GM21526 (cell line): ENCODE data around the gene COL4A2.

Experiments
- ATAC-seq: cut with Tn5 transposase; IDR thresholded peaks from one replicate; pipeline ENCODE4 v1.9.1; 2021; ENCODE audit warnings: moderate library complexity; ENCODE audit not compliant: unreplicated experiment, low FRiP score

Gene COL4A2

DNA sequence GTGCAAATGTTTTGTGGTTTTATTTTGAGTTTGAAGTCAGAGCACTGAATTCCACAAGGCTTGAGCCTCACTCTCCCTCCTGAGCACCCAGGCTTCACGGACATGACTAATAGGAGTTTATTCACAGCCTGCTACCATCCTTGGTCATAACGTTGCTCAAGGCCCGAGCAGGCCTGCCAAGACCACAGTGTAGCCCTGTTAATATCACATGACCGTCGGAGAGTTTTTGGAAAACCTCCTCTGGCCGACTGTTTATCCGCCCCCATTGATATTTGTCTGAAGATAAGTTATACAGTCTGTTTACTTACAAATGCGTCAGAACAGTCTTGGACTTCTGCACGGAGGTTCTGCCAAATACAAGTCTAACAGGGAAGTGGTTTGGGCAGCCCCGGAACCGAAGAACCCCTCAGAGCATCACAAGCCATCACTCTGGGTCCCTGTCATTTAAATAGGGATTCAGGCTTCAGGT lies 89.9 kb downstream of the COL4A2 start:
- no peak for ATAC-seq

DNA sequence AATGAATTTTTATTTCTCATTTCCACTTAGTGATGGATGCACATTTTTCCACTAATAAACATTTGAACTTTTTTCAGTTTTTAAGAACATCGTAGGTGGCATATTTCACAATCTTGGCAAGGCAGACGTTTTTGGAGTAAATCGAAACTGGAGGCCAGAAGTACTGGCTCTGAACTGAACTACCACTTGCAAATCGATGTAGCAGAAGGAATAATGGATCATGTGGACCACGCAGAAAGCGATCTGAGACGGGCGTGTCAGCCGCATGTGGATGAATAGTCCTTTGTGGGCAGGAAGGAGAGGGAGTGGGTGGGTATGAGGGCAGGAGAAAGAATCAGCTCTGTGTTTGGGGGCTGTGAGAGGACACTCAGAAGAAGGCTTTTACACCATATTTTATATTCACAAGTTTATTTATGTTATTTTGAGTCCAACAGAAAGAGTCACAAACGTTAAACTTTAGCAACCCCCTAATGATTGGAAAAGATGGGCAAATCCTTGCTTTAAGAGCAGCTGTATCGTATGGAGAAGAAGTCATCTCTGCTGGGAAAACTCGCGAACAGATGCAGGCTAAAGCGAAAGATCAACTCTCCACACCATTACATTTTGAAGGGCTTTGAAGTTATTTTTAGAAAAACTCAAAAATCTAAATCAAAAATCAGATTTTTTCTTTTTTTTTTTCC lies 90.5 kb downstream of the COL4A2 start:
- ATAC-seq: no peak

DNA sequence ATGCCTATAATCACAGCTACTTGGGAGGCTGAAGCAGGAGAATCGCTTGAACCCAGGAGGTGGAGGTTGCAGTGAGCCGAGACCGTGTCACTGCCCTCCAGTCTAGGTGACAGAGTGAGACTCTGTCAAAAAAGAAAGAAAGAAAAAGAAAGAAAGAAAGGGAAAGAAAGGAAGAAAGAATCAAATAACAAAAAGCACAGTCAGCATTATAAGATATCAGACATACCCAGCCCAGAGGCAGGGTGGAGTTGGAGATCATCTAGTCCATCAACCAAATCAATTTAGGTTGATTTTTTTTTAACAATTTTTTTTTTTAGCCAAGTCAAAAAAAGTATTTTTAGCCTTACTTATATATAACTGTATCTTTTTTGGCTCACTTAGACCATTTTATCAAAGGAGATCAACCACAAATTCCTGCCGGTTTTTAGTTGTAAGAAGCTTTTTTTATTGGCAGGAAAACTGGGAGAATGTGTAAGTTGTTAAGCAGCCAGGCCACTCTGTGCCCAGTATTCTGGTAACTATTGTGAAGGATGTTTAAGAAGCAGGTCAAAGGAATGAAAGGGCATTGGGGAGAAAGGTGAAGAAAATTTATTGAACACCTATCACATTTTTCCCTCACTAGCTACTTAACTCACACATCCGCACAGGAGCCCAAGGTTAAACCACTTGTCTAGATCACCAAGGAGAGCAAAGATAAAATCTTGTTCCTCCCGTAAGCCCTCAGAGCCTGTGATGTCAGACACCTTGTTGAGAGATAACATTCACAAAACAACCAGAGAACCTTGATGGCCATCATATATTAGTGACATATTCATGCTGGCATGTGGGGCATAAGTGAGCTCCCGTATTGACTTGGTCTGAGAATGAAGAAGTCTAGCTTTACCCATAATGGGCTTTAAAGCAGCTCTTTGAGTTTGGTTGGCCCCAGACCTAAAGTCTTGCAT lies 91.8 kb downstream of the COL4A2 start:
- no peak for ATAC-seq

DNA sequence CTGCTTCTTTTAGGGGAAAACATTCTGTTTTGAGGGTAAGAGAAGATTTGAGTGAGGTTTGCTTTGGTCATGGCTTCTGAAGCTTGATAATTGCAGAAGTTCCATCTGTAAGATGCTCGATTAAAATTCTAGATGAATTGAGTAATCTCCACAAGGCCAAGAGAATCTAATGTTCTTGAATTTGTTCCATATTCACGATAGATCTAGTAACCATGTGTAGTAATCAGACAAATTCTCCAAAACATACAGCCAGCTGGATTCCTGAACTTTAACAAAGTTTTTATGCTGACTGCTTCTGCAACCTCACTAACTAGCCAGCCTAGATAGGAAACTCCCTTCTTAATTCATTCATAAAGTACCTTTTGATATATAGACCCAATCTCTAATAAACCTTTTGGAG lies 92.7 kb downstream of the COL4A2 start:
- no peak for ATAC-seq

DNA sequence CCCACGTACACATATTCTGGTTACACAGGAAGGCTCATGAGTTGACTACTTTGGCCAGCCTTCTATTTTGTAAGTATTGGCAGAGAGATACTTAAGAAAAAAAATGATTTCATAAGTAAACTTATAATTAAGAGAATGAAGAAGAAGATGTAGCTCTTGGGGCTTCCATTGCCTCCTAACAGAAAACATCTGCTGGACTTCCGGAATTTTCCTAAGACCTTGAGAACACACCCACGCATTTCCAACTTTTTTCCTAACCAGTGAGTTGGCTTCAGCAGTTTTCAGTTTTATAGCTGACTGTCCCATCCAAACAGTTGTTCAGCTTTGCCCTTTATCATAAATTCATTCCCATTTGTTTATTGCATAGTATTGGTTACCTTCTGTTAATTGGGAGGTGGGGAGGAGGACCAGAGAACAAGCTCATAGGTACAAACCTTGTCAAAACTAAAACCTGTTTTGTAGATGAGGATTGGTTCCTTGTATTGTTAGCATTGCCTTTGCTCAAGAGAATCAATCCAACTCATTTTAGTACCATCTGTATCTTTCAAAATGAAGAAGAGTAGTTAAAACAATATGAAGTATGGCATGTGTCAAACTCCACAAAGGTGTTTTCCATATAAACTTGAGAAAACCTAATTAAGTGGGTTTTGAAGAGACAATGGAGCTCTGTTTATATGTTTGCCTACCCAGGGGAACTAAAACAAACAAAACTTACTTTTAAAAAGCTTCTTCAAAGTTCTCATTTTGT lies 93.9 kb downstream of the COL4A2 start:
- ATAC-seq: no peak

DNA sequence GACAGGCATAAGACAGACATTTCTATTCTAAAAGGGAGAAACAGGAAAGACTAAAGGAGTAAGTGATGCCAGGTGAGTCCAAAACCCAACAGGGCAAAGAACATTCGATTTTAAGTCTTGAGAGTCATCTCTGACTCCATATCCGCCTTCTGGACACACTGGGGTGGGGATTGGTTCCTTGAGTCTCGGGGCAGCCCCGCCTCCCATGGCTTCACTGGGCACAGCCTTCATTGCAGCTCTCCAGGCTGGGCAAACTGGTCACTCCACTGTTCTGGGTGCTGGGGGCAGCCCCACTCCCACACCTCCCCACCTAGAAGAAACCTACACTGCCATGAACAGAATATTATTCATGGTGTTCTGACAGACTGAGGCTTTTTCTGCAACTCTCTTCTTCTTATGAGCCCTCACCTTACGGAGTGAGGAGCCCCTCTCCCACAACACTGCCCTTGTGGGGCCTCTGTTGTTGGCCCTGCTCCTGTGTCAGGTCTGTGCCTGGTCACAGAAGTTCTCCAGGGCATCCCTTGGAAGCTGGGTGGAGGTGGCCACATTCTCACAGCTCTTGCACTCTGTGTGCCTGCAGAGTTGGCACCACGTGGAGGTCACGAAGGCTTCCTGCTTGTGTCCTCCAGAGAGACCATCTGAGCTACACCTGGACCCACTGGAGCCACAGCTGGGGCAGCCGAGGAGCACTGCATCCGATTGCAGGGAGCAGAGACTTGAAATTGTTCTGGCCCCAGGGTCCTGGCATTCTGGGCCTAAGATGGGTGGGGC lies 95.4 kb downstream of the COL4A2 start:
- ATAC-seq: no peak

DNA sequence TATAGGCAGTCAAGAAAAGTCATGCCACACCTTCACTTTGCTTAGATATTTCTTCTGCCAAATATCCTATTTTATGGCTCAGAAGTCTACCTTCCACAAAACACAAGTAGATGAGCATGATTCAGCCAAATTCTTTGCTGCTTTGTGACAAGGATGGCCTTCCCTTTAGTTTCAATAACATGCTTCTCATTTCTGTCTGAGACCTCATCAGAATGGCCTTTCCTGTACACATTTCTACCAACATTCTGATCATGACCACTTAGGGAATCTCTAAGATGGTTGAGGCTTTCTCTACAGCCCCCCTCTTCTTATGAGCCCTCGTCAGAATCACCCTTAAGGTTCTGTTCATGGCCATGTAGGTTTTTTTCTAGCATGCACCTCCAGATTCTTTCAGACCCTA lies 96.2 kb downstream of the COL4A2 start:
- no peak for ATAC-seq

DNA sequence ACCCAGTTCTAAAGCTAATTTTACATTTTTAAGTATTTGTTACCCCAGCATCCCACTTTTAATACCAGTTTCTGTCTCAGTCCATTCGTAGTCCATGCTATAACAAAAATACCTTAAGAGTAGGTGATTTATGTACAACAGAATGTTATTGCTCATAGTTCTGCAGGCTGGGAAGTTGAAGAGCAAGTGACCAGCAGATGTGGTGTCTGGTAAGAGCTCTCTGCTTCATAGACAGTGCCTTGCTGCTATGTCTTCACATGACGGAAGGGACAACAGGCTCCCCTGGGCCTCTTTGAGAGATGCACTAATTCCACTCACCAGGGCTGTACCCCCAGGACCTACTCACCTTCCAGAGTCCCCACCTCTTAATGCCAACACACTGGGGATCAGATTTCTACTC lies 96.6 kb downstream of the COL4A2 start:
- no peak for ATAC-seq

DNA sequence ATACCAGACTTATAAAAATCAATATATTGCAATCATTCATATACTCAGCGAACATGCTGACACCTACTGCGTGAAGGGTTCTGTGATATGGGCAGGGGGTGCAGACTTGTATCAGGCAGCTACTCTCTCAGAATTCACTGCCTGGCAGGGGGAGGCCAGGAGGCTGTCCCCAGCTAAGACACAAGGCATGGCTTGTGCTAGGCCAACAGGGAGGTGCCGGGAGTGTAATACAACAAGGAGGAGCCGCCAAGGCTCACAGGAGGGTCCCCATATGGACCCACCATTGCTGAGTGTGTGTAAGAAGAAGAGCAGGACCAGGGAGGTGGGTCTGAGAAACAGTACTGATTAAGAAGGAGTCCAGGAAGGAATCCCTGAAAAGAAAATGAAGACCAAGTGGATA lies 97.2 kb downstream of the COL4A2 start:
- ATAC-seq: no peak

DNA sequence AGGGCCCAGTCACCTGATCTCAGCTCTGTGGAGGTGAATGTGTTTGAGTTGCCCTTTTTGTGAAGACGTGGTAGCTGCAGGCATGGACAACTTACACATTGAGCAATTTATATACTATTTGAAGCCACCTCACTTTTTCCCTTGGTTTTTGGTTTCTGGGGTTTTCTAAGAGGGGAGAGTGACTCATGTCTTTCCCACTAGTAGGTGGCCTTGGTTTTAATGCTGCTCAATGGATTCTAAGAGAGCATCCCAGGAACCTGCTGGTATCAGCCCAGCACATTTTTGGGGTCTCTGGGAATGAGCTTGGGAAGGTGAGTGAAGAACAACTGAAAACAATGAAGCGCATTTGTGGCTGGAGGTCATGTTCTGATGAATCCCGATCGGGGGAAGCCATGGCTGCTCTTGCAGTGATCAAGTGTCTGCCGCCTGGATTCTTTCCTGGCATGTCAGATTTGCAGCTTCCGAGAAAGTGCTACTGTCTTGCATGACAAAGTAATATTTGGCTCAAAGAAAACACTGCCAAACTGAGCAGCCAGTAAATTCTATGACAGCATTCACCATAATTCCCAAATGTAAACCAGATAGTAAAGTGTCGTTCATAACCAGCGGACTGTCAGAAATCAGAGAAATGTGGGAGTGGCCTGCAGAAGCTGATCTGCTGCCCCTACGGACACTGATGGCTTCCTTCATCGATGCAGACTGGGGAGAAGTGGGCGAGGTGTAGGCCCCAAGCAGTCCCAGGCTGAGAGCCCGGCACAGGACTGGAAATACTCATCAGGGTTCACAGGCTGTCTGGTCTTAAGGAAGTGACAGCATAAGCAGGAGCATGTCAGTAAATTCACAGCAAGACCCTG lies 98.7 kb downstream of the COL4A2 start:
- no peak for ATAC-seq

DNA sequence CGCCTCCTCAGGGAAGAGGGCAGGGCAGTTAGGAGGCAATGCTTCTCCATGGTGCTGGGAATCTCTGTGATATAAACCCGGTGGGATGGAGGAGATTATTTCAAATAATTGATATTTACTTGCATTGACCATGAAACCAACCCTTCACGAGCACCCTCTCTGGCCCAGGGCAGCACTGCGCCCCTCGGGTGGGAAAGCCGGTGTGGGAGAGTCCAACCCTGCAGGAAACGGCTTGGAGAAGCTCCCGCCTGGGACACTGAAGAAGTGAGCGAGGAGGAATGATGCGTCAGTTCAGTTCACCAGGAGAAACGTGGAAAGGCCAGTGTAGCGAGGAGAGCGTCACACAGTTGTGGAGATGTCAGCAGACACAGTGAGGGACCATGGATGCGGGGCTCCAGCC lies 99.9 kb downstream of the COL4A2 start:
- ATAC-seq: no peak

DNA sequence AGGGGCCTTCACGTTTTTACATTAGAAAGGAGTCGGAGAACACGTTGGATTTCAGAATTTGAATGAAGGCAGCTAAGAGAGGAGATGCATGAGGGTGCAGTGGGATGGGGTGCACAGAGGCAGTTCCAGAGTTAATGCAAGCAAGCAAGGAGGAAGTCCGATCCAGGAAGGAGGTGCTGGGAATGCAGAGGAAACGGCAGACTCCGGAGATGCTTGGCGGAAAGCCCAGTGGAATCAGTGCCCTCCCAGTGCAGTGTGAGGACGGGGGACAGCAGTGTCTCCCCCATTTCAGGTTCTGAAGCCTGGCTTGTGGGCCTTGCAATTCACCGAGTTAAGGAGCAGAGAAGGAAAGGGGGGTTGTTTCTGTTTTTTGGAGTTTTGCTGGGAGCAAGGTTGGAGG lies 100.4 kb downstream of the COL4A2 start:
- no peak for ATAC-seq

DNA sequence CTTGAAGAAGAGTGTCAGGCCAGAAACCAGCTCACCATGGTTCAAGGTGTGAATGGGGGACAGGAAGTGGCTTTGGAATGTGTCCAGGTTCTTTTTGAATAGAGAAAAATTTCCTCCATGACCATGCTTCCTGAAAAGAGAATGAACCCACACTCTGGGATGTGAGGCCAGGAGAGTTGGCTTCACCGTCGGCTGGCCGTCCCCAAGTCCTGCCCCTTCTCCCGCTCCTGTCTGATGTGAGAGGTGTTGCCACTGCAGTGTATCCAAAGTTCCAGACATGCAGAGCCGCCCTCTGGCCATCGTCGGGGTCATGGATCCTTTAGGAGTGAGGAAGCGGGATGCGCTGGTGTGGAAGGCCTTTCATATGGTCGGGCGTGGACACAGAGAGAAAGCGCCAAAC lies 101.2 kb downstream of the COL4A2 start:
- no peak for ATAC-seq

DNA sequence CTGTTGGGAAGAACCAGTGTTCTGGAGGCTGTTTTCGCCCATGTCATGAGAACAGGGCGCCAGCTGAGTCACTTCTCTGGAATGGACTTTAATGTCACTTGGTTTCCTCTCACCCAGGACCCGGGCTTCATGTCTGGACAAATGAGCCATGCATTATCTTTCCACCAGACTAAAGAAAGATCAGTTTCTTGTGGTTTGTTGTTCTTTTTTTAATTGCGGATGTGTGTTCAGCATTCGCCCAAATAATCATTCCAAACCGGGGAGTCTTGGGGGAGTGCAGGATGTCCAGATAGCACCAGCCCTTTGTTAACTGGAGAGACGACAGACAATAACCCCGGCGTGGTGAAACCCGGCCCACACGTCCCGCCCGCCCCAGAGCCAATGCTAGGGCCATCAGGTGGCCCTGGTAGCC lies 102.5 kb downstream of the COL4A2 start:
- ATAC-seq: no peak

DNA sequence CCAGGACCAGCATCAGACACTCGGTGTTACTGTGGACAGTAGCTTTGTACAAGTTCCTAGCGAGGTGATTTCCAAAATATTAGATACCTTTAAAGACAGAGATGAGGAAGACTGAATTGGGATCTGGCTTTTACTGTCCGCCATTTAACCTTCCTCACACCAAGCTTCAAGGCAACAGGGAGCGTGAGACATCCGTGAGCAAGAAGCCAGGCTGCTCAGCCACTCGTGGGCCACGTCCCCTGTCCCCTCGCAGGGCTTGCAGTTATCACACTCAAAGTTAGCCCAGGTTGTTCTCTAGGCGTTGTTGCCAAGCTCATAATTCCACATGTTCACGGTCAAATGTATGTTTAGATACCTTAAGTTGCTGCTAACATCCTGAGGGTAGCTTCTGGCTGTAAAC lies 102.9 kb downstream of the COL4A2 start:
- ATAC-seq: no peak

DNA sequence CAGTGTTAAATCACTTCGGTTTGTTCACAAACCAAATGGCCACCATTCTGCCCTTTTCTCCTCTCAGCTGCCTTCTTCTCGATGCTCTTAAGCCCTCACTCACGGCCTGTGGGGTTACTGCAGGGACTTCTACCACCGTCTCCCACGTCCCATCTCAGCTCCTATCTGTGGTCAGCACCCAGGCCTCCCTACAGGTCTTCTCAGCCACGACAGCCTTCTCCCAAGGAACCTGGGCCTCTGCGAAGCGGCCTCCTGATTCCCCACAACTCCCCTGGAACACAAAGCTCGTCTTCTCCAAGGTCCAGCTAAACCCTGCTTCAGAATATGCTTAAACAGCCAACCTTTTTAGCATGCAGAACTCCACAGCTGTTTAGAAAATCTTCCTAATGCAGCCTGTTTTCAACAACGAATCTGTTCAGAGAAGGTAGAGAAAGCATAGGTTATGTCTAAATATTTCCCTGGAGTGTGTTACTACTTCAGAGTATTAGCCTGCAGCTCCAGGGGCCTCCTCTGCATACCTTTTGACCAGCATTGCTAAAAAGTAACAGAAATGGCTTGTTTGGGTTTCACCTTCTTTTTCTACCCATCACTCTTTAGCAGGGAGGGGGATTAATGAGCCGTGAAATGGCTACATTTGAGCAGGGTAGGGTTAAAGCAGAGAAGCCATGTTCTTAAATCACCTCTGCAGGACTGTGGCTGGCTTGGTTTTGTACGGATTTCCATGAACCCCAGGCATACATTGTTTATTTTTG lies 104.0 kb downstream of the COL4A2 start:
- no peak for ATAC-seq

DNA sequence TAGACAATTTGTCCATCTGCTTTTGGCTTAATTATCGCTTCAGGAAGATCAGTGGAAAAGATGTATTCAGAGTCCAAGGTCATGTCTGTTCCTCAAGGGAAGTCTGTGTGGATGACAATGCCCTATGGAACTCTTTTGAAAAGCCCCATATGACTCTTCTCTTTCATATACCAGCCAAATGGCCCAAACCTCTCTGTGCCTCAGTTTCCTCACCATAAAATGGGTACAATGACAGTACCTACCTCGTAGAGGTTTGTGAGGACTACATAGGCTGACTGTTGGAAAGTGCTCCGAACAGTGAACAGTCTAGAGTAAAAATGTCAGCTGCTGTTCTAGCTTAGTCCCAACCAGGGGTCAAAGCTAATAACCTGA lies 104.6 kb downstream of the COL4A2 start:
- ATAC-seq: no peak

DNA sequence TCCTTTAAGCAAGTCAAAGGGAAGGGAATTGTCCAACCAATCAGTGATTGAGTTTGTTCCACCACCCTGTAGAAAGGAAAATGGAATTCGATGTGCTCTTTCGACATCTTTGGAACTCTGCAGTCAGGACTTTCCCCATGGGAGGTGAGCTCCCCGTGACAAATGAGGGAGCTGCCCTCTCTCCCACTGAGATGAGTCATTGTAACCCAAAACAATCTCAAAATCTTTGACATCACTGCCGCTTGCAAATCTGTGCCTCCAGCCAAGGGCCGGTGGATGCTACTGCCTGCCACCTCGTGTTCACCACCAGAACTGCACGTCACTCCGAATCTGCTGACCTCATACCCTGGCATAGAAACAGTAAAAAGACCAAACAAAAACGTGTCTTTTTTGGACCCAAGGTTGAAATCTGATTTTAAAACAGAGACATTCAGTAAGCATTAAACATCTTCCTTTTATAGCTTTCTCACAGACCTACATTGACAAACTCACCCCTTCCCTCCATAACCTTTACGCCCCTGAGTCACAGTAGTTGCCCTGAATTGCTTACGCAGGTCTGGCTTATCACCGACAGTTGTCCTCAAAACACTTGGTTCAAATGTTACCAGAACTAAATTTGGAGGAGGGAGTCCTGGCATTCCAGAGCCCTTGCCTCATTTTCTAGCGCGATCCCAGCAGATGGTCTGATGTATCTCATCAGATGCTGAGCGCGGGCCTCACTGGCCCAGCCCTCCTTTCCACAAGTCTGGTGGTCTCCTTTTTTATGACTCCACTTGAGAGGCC lies 105.2 kb downstream of the COL4A2 start:
- ATAC-seq: peak; percentile 96
